ENCODE data around the gene PALM3.
"Not testable (repeated sequence)": the region's sequence is repeated elsewhere in the genome, so short reads cannot be mapped to it uniquely, and the experiment has no call there.

The PALM3 gene

DNA sequence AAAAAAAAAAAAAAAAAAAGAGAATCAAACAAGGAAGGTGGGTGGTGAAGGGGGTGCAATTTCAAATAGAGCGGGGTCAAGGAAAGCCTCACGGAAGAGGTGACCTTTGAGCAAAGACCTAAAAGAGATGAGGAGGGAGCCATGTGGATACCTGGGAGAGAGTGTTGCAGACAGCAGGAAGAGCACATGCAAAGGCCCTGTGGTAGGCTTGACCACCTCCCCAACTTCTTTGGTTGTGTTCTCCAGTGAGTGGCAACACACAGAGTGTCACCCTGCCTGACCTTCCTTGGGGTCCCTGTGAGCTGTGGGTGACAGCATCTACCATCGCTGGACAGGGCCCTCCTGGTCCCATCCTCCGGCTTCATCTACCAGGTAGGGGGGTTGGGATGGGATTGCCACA is 11.4 kb downstream of the PALM3 start:
- ChIA-PET POLR2A (ENCODE audit: low non-redundant PET) (no interaction called here), CTCF (interaction anchor here (1.2 to 1.7 kb wide), 2 partner anchors 9 to 22 kb away, joined by 6 to 11 read pairs; partner anchors contain the start of gene MISP3)
- no peak overlapping the region for H3K27ac ChIP-seq
- DNase-seq (ENCODE audit: low spot score): no peak
- TF ChIP-seq, protein P1, sequence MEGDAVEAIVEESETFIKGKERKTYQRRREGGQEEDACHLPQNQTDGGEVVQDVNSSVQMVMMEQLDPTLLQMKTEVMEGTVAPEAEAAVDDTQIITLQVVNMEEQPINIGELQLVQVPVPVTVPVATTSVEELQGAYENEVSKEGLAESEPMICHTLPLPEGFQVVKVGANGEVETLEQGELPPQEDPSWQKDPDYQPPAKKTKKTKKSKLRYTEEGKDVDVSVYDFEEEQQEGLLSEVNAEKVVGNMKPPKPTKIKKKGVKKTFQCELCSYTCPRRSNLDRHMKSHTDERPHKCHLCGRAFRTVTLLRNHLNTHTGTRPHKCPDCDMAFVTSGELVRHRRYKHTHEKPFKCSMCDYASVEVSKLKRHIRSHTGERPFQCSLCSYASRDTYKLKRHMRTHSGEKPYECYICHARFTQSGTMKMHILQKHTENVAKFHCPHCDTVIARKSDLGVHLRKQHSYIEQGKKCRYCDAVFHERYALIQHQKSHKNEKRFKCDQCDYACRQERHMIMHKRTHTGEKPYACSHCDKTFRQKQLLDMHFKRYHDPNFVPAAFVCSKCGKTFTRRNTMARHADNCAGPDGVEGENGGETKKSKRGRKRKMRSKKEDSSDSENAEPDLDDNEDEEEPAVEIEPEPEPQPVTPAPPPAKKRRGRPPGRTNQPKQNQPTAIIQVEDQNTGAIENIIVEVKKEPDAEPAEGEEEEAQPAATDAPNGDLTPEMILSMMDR (conservative IDR thresholded peaks at IDR 0.05; ENCODE audit: low read depth): no peak

DNA sequence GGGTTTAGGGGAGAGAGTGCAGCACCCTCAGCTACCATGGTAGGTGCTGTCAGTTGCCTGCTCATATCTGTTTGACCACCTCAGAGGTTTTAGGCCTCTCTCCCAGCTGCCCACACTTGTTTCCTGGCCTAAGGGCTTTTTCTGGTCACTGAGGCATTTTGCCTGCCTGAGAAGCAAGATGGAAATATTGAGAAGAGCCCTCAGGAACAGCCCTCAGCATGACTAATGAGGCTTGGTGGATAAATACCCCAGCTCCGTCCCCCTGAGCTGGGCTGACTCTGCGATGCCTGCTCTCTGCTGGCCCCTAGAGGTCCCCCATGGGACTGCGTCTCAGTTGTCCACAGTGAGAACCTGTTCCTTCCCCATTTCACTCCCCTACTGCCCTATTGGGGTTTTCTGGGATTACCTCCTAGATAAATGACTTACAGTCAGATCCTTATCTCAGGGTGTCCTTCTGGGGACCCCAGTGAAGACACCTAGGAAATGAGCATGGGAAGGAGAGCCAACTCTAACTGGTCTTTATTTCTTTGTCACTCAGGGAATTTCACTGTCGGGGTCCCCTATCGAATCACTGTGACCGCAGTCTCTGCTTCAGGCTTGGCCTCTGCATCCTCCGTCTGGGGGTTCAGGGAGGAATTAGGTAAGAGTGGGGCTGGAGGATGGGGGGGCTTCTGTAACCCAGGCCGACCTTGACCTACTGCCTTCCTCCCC is 13.3 kb downstream of the PALM3 start:
- CTCF ChIA-PET: interaction anchor here (0.5 to 1.0 kb wide), 8 partner anchors 10 to 169 kb away, joined by 3 to 4 read pairs (median 3); partner anchors contain the start of genes IL27RA and MISP3
- DNase-seq (ENCODE audit: low spot score): peak; percentile 45
- H3K27ac ChIP-seq: no peak overlapping the region
- POLR2A ChIA-PET (ENCODE audit: low non-redundant PET): no interaction called here
- TF ChIP-seq, protein P1 (conservative IDR thresholded peaks at IDR 0.05; ENCODE audit: low read depth): peak; percentile 89

DNA sequence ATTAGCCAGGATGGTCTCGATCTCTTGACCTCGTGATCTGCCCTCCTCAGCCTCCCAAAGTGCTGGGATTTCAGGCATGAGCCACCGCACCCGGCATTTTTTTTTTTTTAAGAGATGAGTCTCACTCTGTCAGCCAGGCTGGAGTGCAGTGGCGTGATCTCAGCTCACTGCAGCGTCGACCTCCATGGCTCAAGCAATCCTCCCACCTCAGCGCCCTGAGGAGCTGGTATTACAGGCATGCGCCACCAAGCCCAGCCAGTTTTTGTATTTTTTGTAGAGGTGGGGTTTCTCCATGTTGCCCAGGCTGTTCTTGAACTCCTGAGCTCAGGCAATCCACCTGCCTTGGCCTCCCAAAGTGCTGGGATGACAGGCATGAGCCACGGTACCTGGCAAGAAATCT is 14.0 kb downstream of the PALM3 start:
- H3K27ac ChIP-seq; POLR2A ChIA-PET (ENCODE audit: low non-redundant PET); DNase-seq (ENCODE audit: low spot score): not testable (repeated sequence)
- CTCF ChIA-PET: interaction anchor here (0.6 to 1.0 kb wide), 5 partner anchors 9 to 160 kb away, joined by 3 to 4 read pairs (median 3); partner anchors contain the start of gene MISP3

DNA sequence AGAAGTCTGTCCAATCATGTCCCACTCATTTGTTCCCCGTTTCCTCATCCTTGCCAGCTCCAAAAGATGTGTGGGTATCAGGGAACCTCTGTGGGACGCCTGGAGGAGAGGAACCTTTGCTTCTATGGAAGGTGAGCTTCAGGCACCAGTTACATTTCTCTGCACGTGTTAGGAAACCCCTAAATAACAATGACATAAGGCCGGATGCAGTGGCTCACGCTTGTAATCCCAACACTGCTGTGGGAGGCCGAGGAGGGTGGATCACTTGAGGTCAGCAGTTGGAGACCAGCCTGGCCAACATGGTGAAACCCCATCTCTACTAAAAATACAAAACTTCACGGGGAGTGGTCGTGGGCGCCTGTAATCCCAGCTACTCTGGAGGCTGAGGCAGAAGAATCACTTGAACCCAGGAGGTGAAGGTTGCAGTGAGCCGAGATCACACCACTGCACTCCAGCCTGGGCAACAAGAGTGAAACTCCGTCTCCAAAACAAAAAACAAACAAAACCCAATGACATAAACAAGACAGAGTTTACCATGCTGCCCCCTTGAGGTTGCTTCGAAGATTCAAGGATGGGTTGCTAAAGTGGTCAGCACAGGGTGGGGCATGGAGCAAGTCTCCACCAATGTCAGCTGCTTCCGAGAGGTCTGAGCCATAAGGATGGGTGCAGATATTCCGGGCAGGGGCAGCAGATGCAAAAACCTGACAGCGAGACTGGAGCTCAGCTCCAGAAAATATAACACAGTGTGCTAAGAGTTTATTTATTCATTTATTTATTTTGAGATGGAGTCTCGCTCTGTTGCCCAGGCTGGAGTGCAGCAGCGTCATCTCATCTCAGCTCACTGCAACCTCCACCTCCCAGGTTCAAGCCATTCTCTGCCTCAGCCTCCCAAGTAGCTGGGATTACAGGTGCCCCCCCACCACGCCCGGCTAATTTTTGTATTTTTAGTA is 18.9 kb downstream of the PALM3 start:
- DNase-seq (ENCODE audit: low spot score): peak; percentile 53
- TF ChIP-seq, protein P1 (conservative IDR thresholded peaks at IDR 0.05; ENCODE audit: low read depth): peak; percentile 53
- POLR2A ChIA-PET (ENCODE audit: low non-redundant PET): not testable (repeated sequence)
- CTCF ChIA-PET: interaction anchor here (0.6 to 1.1 kb wide), 3 partner anchors 14 to 71 kb away, joined by 3 to 6 read pairs (median 4); no protein-coding TSS in a partner anchor
- H3K27ac ChIP-seq: peak overlapping the region; percentile 26

DNA sequence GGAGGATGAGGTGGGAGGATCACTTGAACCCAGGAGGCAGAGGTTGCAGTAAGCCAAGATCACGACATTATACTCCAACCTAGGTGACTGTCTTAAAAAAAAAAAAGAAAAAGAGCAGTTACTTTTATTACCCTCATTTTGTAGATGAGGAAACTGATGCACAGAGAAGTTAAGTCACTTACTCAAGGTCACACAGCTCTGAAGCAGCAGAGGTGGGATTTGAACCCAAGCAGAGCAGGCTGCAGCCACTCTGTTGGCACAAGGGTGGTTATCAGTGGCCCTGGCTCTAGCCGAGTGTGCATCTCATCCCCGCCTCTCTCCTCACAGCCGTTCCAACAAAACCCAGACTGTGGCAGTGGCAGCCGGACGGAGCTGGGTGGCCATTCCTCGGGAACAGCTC is 22.7 kb downstream of the PALM3 start:
- H3K27ac ChIP-seq: no peak overlapping the region
- TF ChIP-seq, protein P1 (conservative IDR thresholded peaks at IDR 0.05; ENCODE audit: low read depth): no peak
- ChIA-PET CTCF (interaction anchor here (1.0 kb wide), 1 partner anchor 8 kb away, joined by 8 read pairs; the partner anchor contains the start of gene IL27RA), POLR2A (ENCODE audit: low non-redundant PET) (no interaction called here)
- no peak for DNase-seq (ENCODE audit: low spot score)

DNA sequence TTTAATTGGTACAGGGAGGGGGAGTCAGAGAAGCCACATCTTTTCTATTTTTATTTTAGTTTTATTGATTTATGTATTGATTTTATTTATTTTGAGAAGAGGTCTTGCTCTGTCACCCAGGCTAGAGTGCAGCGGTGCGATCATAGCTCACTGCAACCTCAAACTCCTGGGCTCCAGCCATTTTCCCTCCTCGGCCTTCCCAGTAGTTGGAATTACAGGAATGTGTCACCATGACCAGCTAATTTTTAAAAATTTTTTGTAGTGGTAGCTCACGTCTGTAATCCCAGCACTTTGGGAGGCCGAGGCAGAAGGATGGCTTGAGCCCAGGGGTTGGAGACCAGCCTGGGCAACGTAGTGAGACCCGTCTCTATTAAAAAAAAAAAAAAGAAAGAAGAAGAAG is 26.2 kb downstream of the PALM3 start:
- CTCF ChIA-PET: interaction anchor here (0.7 kb wide), 1 partner anchor 80 kb away, joined by 5 read pairs; no protein-coding TSS in a partner anchor
- no peak overlapping the region for H3K27ac ChIP-seq
- POLR2A ChIA-PET (ENCODE audit: low non-redundant PET): no interaction called here
- no peak for DNase-seq (ENCODE audit: low spot score)
- TF ChIP-seq, protein P1 (conservative IDR thresholded peaks at IDR 0.05; ENCODE audit: low read depth): no peak

DNA sequence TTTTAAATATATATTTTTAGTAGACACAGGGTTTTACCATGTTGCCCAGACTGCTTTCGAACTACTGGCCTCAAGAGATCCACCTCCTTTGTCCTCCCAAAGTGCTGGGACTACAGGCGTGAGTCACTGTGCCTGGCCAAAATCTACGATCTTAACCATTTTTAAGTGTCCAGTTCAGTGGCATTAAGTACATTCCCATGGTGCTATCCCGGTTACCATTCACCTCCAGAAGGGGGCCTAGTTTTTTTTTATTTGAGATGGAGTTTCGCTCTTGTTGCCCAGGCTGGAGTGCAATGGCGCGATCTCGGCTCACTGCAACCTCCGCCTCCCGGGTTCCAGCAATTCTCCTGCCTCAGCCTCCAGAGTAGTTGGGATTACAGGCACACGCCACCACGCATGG is 26.7 kb downstream of the PALM3 start:
- POLR2A ChIA-PET (ENCODE audit: low non-redundant PET); CTCF ChIA-PET; DNase-seq (ENCODE audit: low spot score); H3K27ac ChIP-seq: not testable (repeated sequence)

Measured in RWPE1 (cell line).